HL-60 (cell line): Measurements from ENCODE around the gene DYRK1B.

ENCODE experiments used
- CTCF ChIP-seq: IDR thresholded peaks from one replicate; pipeline ENCODE4 v1.5.1; 2011; ENCODE audit warnings: low read length, control low read depth, inconsistent platforms; ENCODE audit not compliant: insufficient read depth
- GABPA ChIP-seq: IDR thresholded peaks from 2 replicates; pipeline ENCODE4 v1.6.1; 2012; ENCODE audit warnings: low read depth

- TF ChIP-seq CTCF (no peak), GABPA (no peak)
These were observed 14.2 kb downstream of the DYRK1B start for GRCh38 chr19:39819786-39820185.
